Karpas-422 (cell line): ENCODE results near the gene ARHGAP19. TPM values are rescaled to one million over a fixed set of nuclear protein-coding genes. Genes with fewer than 3 reads are reported as not detected.

Experiments used
- DNase-seq: peaks from one replicate; pipeline ENCODE4 v3.0.0-alpha.2; 2015
- H2AFZ ChIP-seq: fragments of 200-600 bp; sonication (generic); 2 replicates; pipeline ENCODE4 v1.6.1; 2014; ENCODE audit warnings: antibody characterized with exemption, low read length, mixed read lengths
- H3K27ac ChIP-seq: fragments of 200-600 bp; sonication (generic); 2 replicates; pipeline ENCODE4 v1.5.1; 2014; ENCODE audit warnings: mild to moderate bottlenecking, low read length, moderate library complexity
- H3K27me3 ChIP-seq: fragments of 200-600 bp; sonication (generic); 2 replicates; pipeline ENCODE4 v1.6.1; 2014; ENCODE audit warnings: low read length, mixed read lengths
- H3K36me3 ChIP-seq: fragments of 200-600 bp; sonication (generic); 2 replicates; pipeline ENCODE4 v1.6.1; 2014; ENCODE audit warnings: low read length, mixed read lengths; ENCODE audit not compliant: insufficient read depth
- H3K4me1 ChIP-seq: fragments of 200-600 bp; sonication (generic); 2 replicates; pipeline ENCODE4 v1.6.1; 2014; ENCODE audit warnings: mild to moderate bottlenecking, low read length, mixed read lengths
- H3K4me2 ChIP-seq: fragments of 200-600 bp; sonication (generic); 2 replicates; pipeline ENCODE4 v1.6.1; 2014; ENCODE audit warnings: low read length, low read depth, mild to moderate bottlenecking; ENCODE audit not compliant: poor library complexity, severe bottlenecking
- H3K4me3 ChIP-seq: fragments of 200-600 bp; sonication (generic); 2 replicates; pipeline ENCODE4 v1.5.1; 2014; ENCODE audit warnings: mild to moderate bottlenecking, antibody characterized with exemption, low read length, mixed read lengths
- H3K79me2 ChIP-seq: fragments of 200-600 bp; sonication (generic); 2 replicates; pipeline ENCODE4 v1.6.1; 2014; ENCODE audit warnings: mild to moderate bottlenecking, low read length, mixed read lengths
- H3K9ac ChIP-seq: fragments of 200-600 bp; sonication (generic); 2 replicates; pipeline ENCODE4 v1.6.0; 2014; ENCODE audit warnings: low read length
- H3K9me2 ChIP-seq: fragments of 200-600 bp; sonication (generic), shearing (Covaris generic); replicated peaks from 2 replicates; pipeline ENCODE4 v1.6.0; 2014; ENCODE audit warnings: mild to moderate bottlenecking, low read length, moderate library complexity; ENCODE audit not compliant: insufficient read depth
- H3K9me3 ChIP-seq: fragments of 300-700, 200-600 bp; sonication (generic); 2 replicates; pipeline ENCODE4 v1.6.1; 2014; ENCODE audit warnings: low read length, mixed read lengths
- H4K20me1 ChIP-seq: fragments of 200-600 bp; sonication (generic); 2 replicates; pipeline ENCODE4 v1.6.1; 2014; ENCODE audit warnings: mild to moderate bottlenecking, antibody characterized with exemption, low read length, low read depth; ENCODE audit not compliant: insufficient read depth
- total RNA-seq: library from RNA; depleted of rRNA; stranded (reverse); fragments of >200 nt; shearing (Covaris generic); gene quantifications from 2 replicates; pipeline ENCODE4 v1.2.3, GENCODE V29; 2014; ENCODE audit warnings: low replicate concordance; rRNA removed

ARHGAP19 gene, protein sequence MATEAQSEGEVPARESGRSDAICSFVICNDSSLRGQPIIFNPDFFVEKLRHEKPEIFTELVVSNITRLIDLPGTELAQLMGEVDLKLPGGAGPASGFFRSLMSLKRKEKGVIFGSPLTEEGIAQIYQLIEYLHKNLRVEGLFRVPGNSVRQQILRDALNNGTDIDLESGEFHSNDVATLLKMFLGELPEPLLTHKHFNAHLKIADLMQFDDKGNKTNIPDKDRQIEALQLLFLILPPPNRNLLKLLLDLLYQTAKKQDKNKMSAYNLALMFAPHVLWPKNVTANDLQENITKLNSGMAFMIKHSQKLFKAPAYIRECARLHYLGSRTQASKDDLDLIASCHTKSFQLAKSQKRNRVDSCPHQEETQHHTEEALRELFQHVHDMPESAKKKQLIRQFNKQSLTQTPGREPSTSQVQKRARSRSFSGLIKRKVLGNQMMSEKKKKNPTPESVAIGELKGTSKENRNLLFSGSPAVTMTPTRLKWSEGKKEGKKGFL
- total RNA-seq = 10.4 and 11.4 TPM in 2 replicates

GRCh38 chr10:97292097-97292861 lies at the start of gene ARHGAP19:
TSS of gene ARHGAP19 (minus strand) at chr10:97292637. CDS start at chr10:97292627, 10 bp downstream.
- Histone ChIP-seq H3K4me1 (peaks cover 6% of the 10 kb centered on the region; the same call in 1 of the 2 replicates), H4K20me1 (no peaks in the 10 kb centered on the region), H3K9me2 (no peaks in the 10 kb centered on the region), H2AFZ (peak within 1 kb of the TSS; percentile 53; the same call in 1 of the 2 replicates), H3K36me3 (no peaks in the 10 kb centered on the region), H3K4me2 (peak within 1 kb of the TSS; percentile 79), H3K9ac (peak within 1 kb of the TSS; percentile 96), H3K9me3 (no peaks in the 10 kb centered on the region), H3K27me3 (no peaks in the 10 kb centered on the region), H3K4me3 (peak within 1 kb of the TSS; percentile 84), H3K79me2 (peaks cover 16% of the 10 kb centered on the region), H3K27ac (peak within 1 kb of the TSS; percentile 84)
- peak; percentile 96 for DNase-seq

DNA sequence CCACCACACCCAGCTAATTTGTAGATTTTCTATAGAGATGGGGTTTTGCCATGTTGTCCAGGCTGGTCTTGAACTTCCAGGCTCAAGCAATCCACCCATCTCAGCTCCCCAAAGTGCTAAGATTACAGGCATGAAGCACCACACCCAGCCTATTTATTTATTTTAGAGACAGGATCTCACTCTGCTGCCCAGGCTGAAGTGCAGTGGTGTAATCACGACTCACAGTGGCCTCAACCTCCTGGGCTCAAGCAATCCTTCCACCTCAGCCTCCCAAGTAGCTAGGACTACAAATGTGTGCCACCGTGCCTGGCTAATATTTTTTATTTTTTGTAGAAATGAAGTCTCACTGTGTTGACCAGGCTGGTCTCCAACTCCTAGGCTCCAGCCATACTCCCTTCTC lies 49.0 kb upstream of the ARHGAP19 start:
- H3K9me3 ChIP-seq = no peaks in the 10 kb centered on the region
- no peaks in the 10 kb centered on the region for H4K20me1 ChIP-seq
- H3K4me1 ChIP-seq = peaks cover 6% of the 10 kb centered on the region
- no peak overlapping the region for H3K4me2 ChIP-seq
- H3K27ac ChIP-seq = no peak overlapping the region
- H3K27me3 ChIP-seq = no peaks in the 10 kb centered on the region
- H2AFZ ChIP-seq = no peak overlapping the region
- no peaks in the 10 kb centered on the region for H3K79me2 ChIP-seq
- no peak overlapping the region for H3K4me3 ChIP-seq
- H3K9me2 ChIP-seq = no peaks in the 10 kb centered on the region
- H3K36me3 ChIP-seq = no peaks in the 10 kb centered on the region
- no peak for DNase-seq
- H3K9ac ChIP-seq = no peak overlapping the region

DNA sequence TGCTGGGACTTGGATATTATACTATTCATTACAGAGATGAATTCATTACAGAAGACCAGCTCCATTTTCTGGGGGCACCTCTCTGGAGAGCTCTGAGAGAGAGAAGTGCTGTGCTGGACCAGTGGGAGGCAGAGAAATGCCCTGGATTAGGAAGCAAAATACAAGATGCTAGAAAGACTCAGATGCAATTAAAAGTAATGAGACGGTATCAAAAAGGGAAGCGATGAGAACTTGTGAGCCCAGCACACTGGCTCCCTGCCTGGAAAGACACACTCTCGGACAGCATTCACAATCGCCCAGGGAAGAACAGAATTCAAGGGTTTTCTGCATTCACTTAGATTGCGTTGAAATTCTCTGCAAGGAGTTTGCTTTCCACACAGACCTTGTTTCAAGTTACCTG lies 45.6 kb upstream of the ARHGAP19 start:
- Histone ChIP-seq H3K9ac (no peak overlapping the region), H3K4me3 (no peak overlapping the region), H3K4me2 (no peak overlapping the region), H3K4me1 (peaks cover 22% of the 10 kb centered on the region), H3K27me3 (no peaks in the 10 kb centered on the region), H3K36me3 (no peaks in the 10 kb centered on the region), H3K9me3 (no peaks in the 10 kb centered on the region), H3K27ac (no peak overlapping the region), H3K9me2 (no peaks in the 10 kb centered on the region), H4K20me1 (peaks cover 5% of the 10 kb centered on the region; the same call in 1 of the 2 replicates), H2AFZ (no peak overlapping the region), H3K79me2 (peaks cover 7% of the 10 kb centered on the region)
- no peak for DNase-seq

DNA sequence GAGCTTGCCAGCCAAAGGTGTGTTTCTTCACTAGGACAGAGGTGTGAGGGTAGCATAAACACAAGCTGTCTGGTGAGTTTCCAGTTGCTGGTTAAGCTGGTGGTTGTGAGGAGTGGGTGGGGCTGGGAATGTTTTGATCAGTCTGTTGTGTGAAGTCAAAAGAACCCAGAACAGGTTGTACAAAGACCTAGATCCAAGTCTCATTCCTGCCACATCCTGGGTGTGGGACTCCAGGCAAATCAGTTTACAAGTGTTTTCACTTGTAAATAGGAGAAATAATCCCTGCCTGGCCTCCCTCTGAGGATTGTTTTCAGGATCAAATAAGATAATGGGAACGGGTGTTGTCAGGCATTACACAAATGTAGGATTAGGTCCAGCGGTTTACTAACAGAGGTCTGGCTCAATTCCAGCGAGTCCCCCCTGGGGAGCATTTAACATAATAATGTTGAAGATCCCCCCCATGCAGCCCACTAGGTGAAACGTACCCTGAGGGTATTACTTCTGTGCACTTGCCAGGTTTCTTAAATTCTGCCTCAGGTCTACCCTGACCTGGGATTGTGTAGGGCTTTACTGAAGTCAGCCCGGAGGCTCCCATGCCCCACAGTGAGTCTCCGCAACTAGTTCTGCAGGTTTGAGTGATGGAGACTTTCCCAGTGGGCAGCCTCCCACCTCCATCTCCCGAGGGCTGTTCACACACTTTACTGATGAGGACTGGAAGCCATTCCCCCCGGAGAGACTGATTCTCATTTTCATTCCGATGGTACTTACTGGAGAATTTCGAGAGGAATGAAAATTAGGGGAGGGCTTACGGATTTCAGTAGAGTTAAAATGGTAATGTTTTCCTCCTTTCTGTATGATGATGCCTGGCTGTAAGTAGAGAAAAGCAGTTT lies 44.8 kb upstream of the ARHGAP19 start:
- Histone ChIP-seq H3K27me3 (no peaks in the 10 kb centered on the region), H3K4me2 (peak overlapping the region; percentile 35)
- no peak for DNase-seq

DNA sequence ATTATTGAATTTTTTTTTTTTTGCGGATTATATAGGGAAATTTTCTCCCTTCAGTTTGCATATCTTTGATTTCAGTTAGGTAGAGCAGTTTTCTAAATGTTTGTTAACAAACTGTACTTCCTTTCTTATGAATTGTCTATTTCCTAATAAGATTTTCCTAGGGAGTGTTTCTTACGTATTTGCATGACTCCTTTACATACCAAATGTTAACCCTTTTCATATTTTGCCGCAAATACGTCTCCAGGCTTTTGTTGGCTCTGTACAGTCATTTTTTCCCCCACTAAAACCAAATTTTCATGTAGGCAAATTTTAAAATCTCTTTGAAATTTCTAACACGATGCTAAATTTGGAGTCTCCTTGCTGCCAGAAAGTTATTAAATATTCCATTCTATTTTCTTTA lies 44.0 kb upstream of the ARHGAP19 start:
- H3K27ac ChIP-seq = no peak overlapping the region
- H3K9me3 ChIP-seq = no peaks in the 10 kb centered on the region
- no peaks in the 10 kb centered on the region for H3K27me3 ChIP-seq
- H3K36me3 ChIP-seq = no peaks in the 10 kb centered on the region
- H3K9me2 ChIP-seq = no peaks in the 10 kb centered on the region
- H3K79me2 ChIP-seq = peaks cover 19% of the 10 kb centered on the region
- H2AFZ ChIP-seq = no peak overlapping the region
- peak overlapping the region; percentile 35 for H3K4me2 ChIP-seq
- peaks cover 31% of the 10 kb centered on the region for H3K4me1 ChIP-seq
- DNase-seq = peak; percentile 45
- no peak overlapping the region for H3K4me3 ChIP-seq
- H4K20me1 ChIP-seq = peaks cover 8% of the 10 kb centered on the region; the same call in 1 of the 2 replicates
- no peak overlapping the region for H3K9ac ChIP-seq

More for the DNA sequence above, 44.8 kb upstream of the ARHGAP19 start:
- Histone ChIP-seq H3K9me2 (no peaks in the 10 kb centered on the region), H2AFZ (no peak overlapping the region), H3K4me1 (peaks cover 31% of the 10 kb centered on the region), H3K36me3 (no peaks in the 10 kb centered on the region), H3K4me3 (no peak overlapping the region), H3K9ac (no peak overlapping the region), H3K79me2 (peaks cover 15% of the 10 kb centered on the region), H3K9me3 (no peaks in the 10 kb centered on the region), H3K27ac (no peak overlapping the region), H4K20me1 (peaks cover 8% of the 10 kb centered on the region; the same call in 1 of the 2 replicates)

DNA sequence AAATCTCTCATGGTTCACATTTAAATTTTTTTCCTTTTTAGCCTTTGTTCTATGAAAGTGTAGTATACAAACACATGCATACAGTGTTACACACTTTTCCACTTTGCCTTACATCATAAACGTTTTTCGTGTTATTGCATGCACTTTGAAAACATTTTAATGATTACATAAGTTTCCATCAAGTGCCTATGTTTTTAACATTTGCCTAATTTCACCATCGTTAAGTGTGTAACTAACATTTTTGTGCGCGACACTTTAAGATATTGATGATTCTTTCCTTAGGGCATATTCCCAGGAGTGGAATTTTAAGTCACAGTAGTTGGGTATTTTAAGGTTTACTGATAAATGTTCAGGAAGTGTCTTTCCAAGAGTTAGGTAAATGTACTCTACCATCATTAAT lies 43.6 kb upstream of the ARHGAP19 start:
- H2AFZ ChIP-seq = no peak overlapping the region
- peaks cover 8% of the 10 kb centered on the region; the same call in 1 of the 2 replicates for H4K20me1 ChIP-seq
- H3K36me3 ChIP-seq = no peaks in the 10 kb centered on the region
- DNase-seq = no peak
- no peaks in the 10 kb centered on the region for H3K9me2 ChIP-seq
- H3K9me3 ChIP-seq = no peaks in the 10 kb centered on the region
- no peak overlapping the region for H3K9ac ChIP-seq
- H3K79me2 ChIP-seq = peaks cover 19% of the 10 kb centered on the region
- peak overlapping the region; percentile 35 for H3K4me2 ChIP-seq
- H3K4me3 ChIP-seq = no peak overlapping the region
- H3K27me3 ChIP-seq = no peaks in the 10 kb centered on the region
- peaks cover 31% of the 10 kb centered on the region for H3K4me1 ChIP-seq
- no peak overlapping the region for H3K27ac ChIP-seq

DNA sequence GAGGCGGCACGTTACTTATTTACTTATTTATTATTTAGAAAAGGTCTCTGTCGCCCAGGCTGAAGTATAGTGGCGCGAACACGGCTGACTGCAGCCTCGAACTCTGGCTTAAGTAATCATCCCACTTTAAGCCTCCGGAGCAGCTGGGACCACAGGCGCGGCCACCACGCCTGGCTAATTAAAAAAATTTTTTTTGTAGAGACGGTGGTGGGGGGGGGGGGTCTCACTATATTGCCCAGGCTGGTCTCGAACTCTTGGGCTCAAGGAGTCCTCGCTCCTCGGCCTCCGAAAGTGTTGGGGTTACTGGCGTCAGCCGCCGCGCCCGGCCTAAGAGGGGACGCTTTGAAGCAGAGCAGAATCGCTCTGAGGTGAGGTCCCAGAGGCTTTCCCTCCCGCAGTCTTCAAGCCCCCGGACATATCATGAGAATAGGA lies 42.8 kb upstream of the ARHGAP19 start:
- H3K79me2 ChIP-seq = peaks cover 19% of the 10 kb centered on the region
- H3K36me3 ChIP-seq = no peaks in the 10 kb centered on the region
- no peaks in the 10 kb centered on the region for H3K9me2 ChIP-seq
- H4K20me1 ChIP-seq = peaks cover 8% of the 10 kb centered on the region; the same call in 1 of the 2 replicates
- H3K4me3 ChIP-seq = peak overlapping the region; percentile 69; the same call in 1 of the 2 replicates
- peak overlapping the region; percentile 78 for H3K4me2 ChIP-seq
- peak overlapping the region; percentile 80 for H3K9ac ChIP-seq
- H3K27ac ChIP-seq = no peak overlapping the region
- H2AFZ ChIP-seq = no peak overlapping the region
- no peak for DNase-seq
- H3K27me3 ChIP-seq = no peaks in the 10 kb centered on the region
- peaks cover 31% of the 10 kb centered on the region for H3K4me1 ChIP-seq
- no peaks in the 10 kb centered on the region for H3K9me3 ChIP-seq
